ENCODE measurements around the gene RPS2.

- TF ChIP-seq CTCF (IDR thresholded peaks at IDR 0.05; ENCODE audit: poor library complexity) (no peak), EZH2 (IDR thresholded peaks at IDR 0.05; ENCODE audit: borderline replicate concordance) (no peak)
These were observed 14.1 kb downstream of the RPS2 start for GRCh38 chr16:1950559-1950958.
